Neural crest cell (in vitro differentiated cells): Measurements from ENCODE around the gene NTM. TPM values are rescaled to one million over a fixed set of nuclear protein-coding genes. Genes with fewer than 3 reads are reported as not detected.
A peak's percentile ranks its signal among the peaks of the same experiment; 100 is the strongest.

Source experiments
- DNase-seq: peaks from one replicate; pipeline ENCODE4 v3.0.0; 2021; ENCODE audit warnings: low read depth, mixed read lengths, low spot score
- H3K27ac Mint-ChIP-seq: one replicate; pipeline ENCODE4 v1.8.0; 2021; ENCODE audit warnings: mild to moderate bottlenecking, mixed read lengths; ENCODE audit not compliant: unreplicated experiment
- H3K27me3 Mint-ChIP-seq: 2 replicates; pipeline ENCODE4 v1.8.0; 2021; ENCODE audit warnings: low read depth, mild to moderate bottlenecking, mixed read lengths
- H3K36me3 Mint-ChIP-seq: 2 replicates; pipeline ENCODE4 v1.8.0; 2021; ENCODE audit warnings: low read depth, mild to moderate bottlenecking, mixed read lengths
- H3K4me1 Mint-ChIP-seq: 2 replicates; pipeline ENCODE4 v1.8.0; 2021; ENCODE audit warnings: mixed read lengths
- H3K4me3 Mint-ChIP-seq: one replicate; pipeline ENCODE4 v1.8.0; 2021; ENCODE audit warnings: mild to moderate bottlenecking, mixed read lengths
- H3K9me3 Mint-ChIP-seq: 2 replicates; pipeline ENCODE4 v1.8.0; 2021; ENCODE audit warnings: mixed read lengths
- CTCF ChIP-seq: fragments of 200-600 bp; sonication (generic); conservative IDR thresholded peaks from 2 replicates; pipeline ENCODE4 v1.5.0; 2021; ENCODE audit warnings: antibody characterized with exemption, mild to moderate bottlenecking
- total RNA-seq: library from RNA; stranded (reverse); gene quantifications from 2 replicates; pipeline ENCODE4 v1.2.1, GENCODE V29; 2021

Gene NTM
- total RNA-seq, 1 donor from 2014 or later = 11.3 TPM

GRCh38 chr11:131498631-131499160 is 128.3 kb downstream of the NTM start:
- no peaks in the 10 kb centered on the region for H3K36me3 Mint-ChIP-seq
- no peak overlapping the region for H3K27ac Mint-ChIP-seq
- DNase-seq = no peak
- no peaks in the 10 kb centered on the region for H3K9me3 Mint-ChIP-seq
- TF ChIP-seq CTCF = no peak
- H3K4me1 Mint-ChIP-seq = no peaks in the 10 kb centered on the region
- no peaks in the 10 kb centered on the region for H3K27me3 Mint-ChIP-seq
- H3K4me3 Mint-ChIP-seq = no peak overlapping the region

GRCh38 chr11:131499199-131499598 is 128.8 kb downstream of the NTM start:
- Mint-ChIP-seq H3K4me1 (peaks cover 2% of the 10 kb centered on the region), H3K36me3 (no peaks in the 10 kb centered on the region), H3K27ac (no peak overlapping the region), H3K9me3 (no peaks in the 10 kb centered on the region), H3K27me3 (no peaks in the 10 kb centered on the region), H3K4me3 (no peak overlapping the region)
- no peak for TF ChIP-seq CTCF
- DNase-seq = no peak

GRCh38 chr11:131503017-131503416 is 132.6 kb downstream of the NTM start:
- peaks cover 9% of the 10 kb centered on the region for H3K4me1 Mint-ChIP-seq
- no peak for TF ChIP-seq CTCF
- H3K36me3 Mint-ChIP-seq = no peaks in the 10 kb centered on the region
- no peaks in the 10 kb centered on the region for H3K9me3 Mint-ChIP-seq
- H3K27ac Mint-ChIP-seq = no peak overlapping the region
- H3K27me3 Mint-ChIP-seq = no peaks in the 10 kb centered on the region
- DNase-seq = no peak
- no peak overlapping the region for H3K4me3 Mint-ChIP-seq

- Mint-ChIP-seq H3K4me1 (peaks cover 9% of the 10 kb centered on the region), H3K9me3 (peaks cover 3% of the 10 kb centered on the region), H3K27me3 (no peaks in the 10 kb centered on the region), H3K36me3 (no peaks in the 10 kb centered on the region), H3K4me3 (no peak overlapping the region), H3K27ac (peak overlapping the region; percentile 38)
- peak; percentile 12 for DNase-seq
- TF ChIP-seq CTCF = peak; percentile 43
Observed at GRCh38 chr11:131504199-131504949, 134.0 kb downstream of the NTM start.

GRCh38 chr11:131506348-131506747 is 135.9 kb downstream of the NTM start:
- Mint-ChIP-seq H3K27ac (no peak overlapping the region), H3K9me3 (peaks cover 3% of the 10 kb centered on the region)

More at GRCh38 chr11:131506348-131506747, 135.9 kb downstream of the NTM start:
- Mint-ChIP-seq H3K36me3 (no peaks in the 10 kb centered on the region), H3K27me3 (no peaks in the 10 kb centered on the region), H3K4me3 (no peak overlapping the region), H3K4me1 (peaks cover 9% of the 10 kb centered on the region)
- no peak for TF ChIP-seq CTCF
- no peak for DNase-seq
